Left colon (tissue), 2 donors: ENCODE measurements around the gene AEBP1. TPM values are rescaled to one million over a fixed set of nuclear protein-coding genes. Genes with fewer than 3 reads are reported as not detected.
"Not testable (repeated sequence)": the region's sequence is repeated elsewhere in the genome, so short reads cannot be mapped to it uniquely, and the experiment has no call there.

Experiments used
- ATAC-seq: fragments of 200-7000 bp; cut with Tn5 transposase; one replicate; pipeline ENCODE4 v1.9.1; 2020; ENCODE audit warnings: mild to moderate bottlenecking, moderate library complexity
- DNase-seq, 2 donors: peaks; one replicate each; pipeline ENCODE4 v3.0.0-alpha.2; 2020
- intact Hi-C, 2 donors: fragments of 100-400 bp; cut with DNase I in 1 of 2; cut with micrococcal nuclease in 1 of 2; formaldehyde crosslinking; loops; one replicate each; pipeline versions ENCODE4 v1.11.2 to v1.14.0; 2022; cut with DNase I, micrococcal nuclease
- total RNA-seq, 2 donors: library from RNA; stranded (reverse); fragmentation: NEBNext Ultra II Directional; extraction: Animal tissue kit (Norgen Biotek cat#: 25700); gene quantifications; one replicate each; pipeline ENCODE4 v1.2.1, GENCODE V29; 2021
- donor health status: DM: no; HTN: no; CAD: no.
- donor health status: DM: yes; HTN: yes; CAD: no.

The AEBP1 gene
- total RNA-seq, 2 donors from 2014 or later: 20.1 to 59.6 TPM

GRCh38 chr7:44112231-44112996, 8.3 kb downstream of the AEBP1 start:
- intact Hi-C loops: no loop called here
- no peak for DNase-seq
- peak; percentile 53 for ATAC-seq

- intact Hi-C loops: no loop called here
- no peak for DNase-seq
- peak; percentile 21 for ATAC-seq
Observed at GRCh38 chr7:44112997-44113763, 9.0 kb downstream of the AEBP1 start.

GRCh38 chr7:44113764-44114354, 9.7 kb downstream of the AEBP1 start:
- DNase-seq (no peak), ATAC-seq (no peak)
- intact Hi-C loops: no loop called here

GRCh38 chr7:44114586-44115310, 10.6 kb downstream of the AEBP1 start:
- intact Hi-C loops: no loop called here
- DNase-seq (no peak), ATAC-seq (no peak)

GRCh38 chr7:44116087-44116788, 12.1 kb downstream of the AEBP1 start:
- ATAC-seq (no peak), DNase-seq (no peak)
- intact Hi-C loops: no loop called here

- ATAC-seq: no peak
- intact Hi-C loops: no loop called here
- DNase-seq: no peak
Observed at GRCh38 chr7:44116789-44117666, 12.9 kb downstream of the AEBP1 start.

GRCh38 chr7:44117801-44118429, 13.8 kb downstream of the AEBP1 start:
- ATAC-seq (no peak), DNase-seq (no peak)
- intact Hi-C loops: no loop called here

GRCh38 chr7:44119829-44120380, 15.8 kb downstream of the AEBP1 start:
- ATAC-seq: no peak
- DNase-seq: no peak
- intact Hi-C loops: no loop called here

GRCh38 chr7:44120395-44120794, 16.2 kb downstream of the AEBP1 start:
- ATAC-seq (no peak), DNase-seq (no peak)
- intact Hi-C loops: no loop called here

GRCh38 chr7:44121761-44122420, 17.7 kb downstream of the AEBP1 start:
- intact Hi-C loops: no loop called here
- ATAC-seq (no peak), DNase-seq (no peak)

GRCh38 chr7:44122529-44122928, 18.4 kb downstream of the AEBP1 start:
- intact Hi-C loops: no loop called here
- DNase-seq (no peak), ATAC-seq (no peak)

GRCh38 chr7:44123190-44124003, 19.3 kb downstream of the AEBP1 start, which contains the start of gene POLD2:
TSS of gene POLD2 (minus strand) at chr7:44123548. CDS start at chr7:44122053, 1,495 bp downstream.
- ATAC-seq: peak; percentile 99
- intact Hi-C loops: no loop called here
- DNase-seq: peak; percentile 98 to 99

GRCh38 chr7:44124822-44125202, 20.7 kb downstream of the AEBP1 start:
- intact Hi-C loops: no loop called here
- DNase-seq (no peak), ATAC-seq (no peak)

- DNase-seq, intact Hi-C loops, ATAC-seq: not testable (repeated sequence)
Observed at GRCh38 chr7:44126574-44126973, 22.4 kb downstream of the AEBP1 start.

GRCh38 chr7:44127161-44127560, 23.0 kb downstream of the AEBP1 start:
- DNase-seq (no peak), ATAC-seq (no peak)
- intact Hi-C loops: no loop called here
